B cell (primary cell): ENCODE data around the gene DUSP1. TPM values are rescaled to one million over a fixed set of nuclear protein-coding genes. Genes with fewer than 3 reads are reported as not detected.

Experiments
- ATAC-seq: fragments of 200-7000 bp; cut with Tn5 transposase; one replicate; pipeline ENCODE4 v1.10.0; 2021; ENCODE audit warnings: low read depth, mild to moderate bottlenecking, moderate number of reproducible peaks, moderate library complexity
- CTCF ChIA-PET: fragments of 350-600 bp; sonication (Branson Sonifier 250); formaldehyde crosslinking; loops from one replicate; lab custom pipeline; 2021; ENCODE audit warnings: antibody characterized with exemption, inconsistent platforms; lab: Charles Lee
- POLR2A ChIA-PET: fragments of 350-600 bp; sonication (Branson Sonifier 250); formaldehyde crosslinking; loops from one replicate; lab custom pipeline; 2021; ENCODE audit warnings: antibody characterized with exemption; lab: Charles Lee
- DNase-seq: peaks from one replicate; pipeline ENCODE4 v3.0.0; 2013
- H2AFZ ChIP-seq: 2 replicates; pipeline ENCODE4 v1.6.1; 2012; ENCODE audit warnings: mild to moderate bottlenecking, low read depth, low read length; ENCODE audit not compliant: insufficient read depth, poor library complexity, severe bottlenecking
- H3K27ac ChIP-seq, 2 donors: 1 replicate in 1 of 2; 2 replicates in 1 of 2; pipeline ENCODE4 v1.5.1; 2012 to 2013; ENCODE audit warnings: low read length in 2 of 2, mild to moderate bottlenecking in 2 of 2, moderate library complexity in 1 of 2
- H3K27me3 ChIP-seq, 4 experiments: fragments of 200-600 bp in 1 of 4; sonication (generic) in 1 of 4; replicated peaks in 1 of 4; 1 replicate in 2 of 4; 2 replicates in 2 of 4; pipeline versions ENCODE4 v1.6.1 to v1.7.0; 2013 to 2016; ENCODE audit warnings: low read length in 3 of 4, mild to moderate bottlenecking in 2 of 4, mixed read lengths in 1 of 4, moderate library complexity in 1 of 4; ENCODE audit not compliant: insufficient read depth in 4 of 4, control insufficient read depth in 3 of 4; ENCODE audit errors: control extremely low read depth in 1 of 4
- H3K36me3 ChIP-seq, 2 experiments: replicated peaks in 1 of 2; 1 replicate in 1 of 2; 2 replicates in 1 of 2; pipeline versions ENCODE4 v1.6.1 to v1.7.1; 2013; ENCODE audit warnings: low read length in 1 of 2; ENCODE audit not compliant: insufficient read depth in 2 of 2, control insufficient read depth in 1 of 2; ENCODE audit errors: control extremely low read depth in 1 of 2, extremely low read depth in 1 of 2
- H3K4me1 ChIP-seq, 2 donors: fragments of 200-600 bp in 1 of 2; sonication (generic) in 1 of 2; 1 replicate in 1 of 2; 2 replicates in 1 of 2; pipeline versions ENCODE4 v1.5.1 to v1.6.1; 2013 to 2017; ENCODE audit warnings: low read length in 2 of 2; ENCODE audit not compliant: control insufficient read depth in 2 of 2, insufficient read depth in 2 of 2
- H3K4me2 ChIP-seq: replicated peaks from 2 replicates; pipeline ENCODE3; 2012; ENCODE audit warnings: mild to moderate bottlenecking, low read depth, low read length; ENCODE audit not compliant: poor library complexity, severe bottlenecking
- H3K4me3 ChIP-seq, 5 experiments: fragments of 200-600 bp in 1 of 5; sonication (generic) in 1 of 5; 1 replicate in 3 of 5; 2 replicates in 2 of 5; pipeline versions ENCODE4 v1.5.1 to v1.7.0; 2011 to 2016; ENCODE audit warnings: low read length in 4 of 5, mild to moderate bottlenecking in 4 of 5, low read depth in 2 of 5, control low read depth in 1 of 5, moderate library complexity in 1 of 5; ENCODE audit not compliant: insufficient read depth in 1 of 5; ENCODE audit errors: control extremely low read depth in 1 of 5, extremely low read depth in 1 of 5
- H3K79me2 ChIP-seq: fragments of 200-600 bp; sonication (generic); one replicate; pipeline ENCODE4 v1.6.0; 2016; ENCODE audit warnings: low read length; ENCODE audit not compliant: control insufficient read depth, insufficient read depth
- H3K9ac ChIP-seq: fragments of 200-600 bp; sonication (generic); 2 replicates; pipeline ENCODE4 v1.6.1; 2017; ENCODE audit warnings: mild to moderate bottlenecking, low read length, moderate library complexity
- H3K9me3 ChIP-seq, 3 donors: one replicate each; pipeline versions ENCODE4 v1.6.1 to v1.7.1; 2013; ENCODE audit warnings: low read length in 2 of 3; ENCODE audit not compliant: control insufficient read depth in 2 of 3, insufficient read depth in 1 of 3; ENCODE audit errors: control extremely low read depth in 1 of 3
- H4K20me1 ChIP-seq: 2 replicates; pipeline ENCODE4 v1.6.0; 2012; ENCODE audit warnings: mild to moderate bottlenecking, low read length; ENCODE audit not compliant: insufficient read depth, control insufficient read depth, poor library complexity, severe bottlenecking
- H3K27ac Mint-ChIP-seq: one replicate; pipeline ENCODE4 v1.8.0; 2021; ENCODE audit warnings: mixed read lengths
- H3K27me3 Mint-ChIP-seq: one replicate; pipeline ENCODE4 v1.8.0; 2021; ENCODE audit warnings: mixed read lengths
- H3K4me1 Mint-ChIP-seq: one replicate; pipeline ENCODE4 v1.8.0; 2021; ENCODE audit warnings: mixed read lengths
- H3K4me3 Mint-ChIP-seq: one replicate; pipeline ENCODE4 v1.8.0; 2021; ENCODE audit warnings: mixed read lengths
- H3K9me3 Mint-ChIP-seq: one replicate; pipeline ENCODE4 v1.8.0; 2022; ENCODE audit warnings: mixed read lengths; ENCODE audit not compliant: insufficient read depth
- CTCF ChIP-seq: fragments of 200-600 bp; IDR thresholded peaks from one replicate; pipeline ENCODE4 v1.8.0; 2022; ENCODE audit warnings: antibody characterized with exemption, mild to moderate bottlenecking
- EZH2 ChIP-seq: IDR thresholded peaks from 2 replicates; pipeline ENCODE4 v1.6.1; 2012; ENCODE audit warnings: borderline replicate concordance, low read depth, mild to moderate bottlenecking, moderate library complexity, low read length; ENCODE audit not compliant: insufficient read depth, poor library complexity, severe bottlenecking
- WGBS: methylation state at CpG from one replicate; pipeline ENCODE4 v1.1.5; 2013; ENCODE audit warnings: missing lambda C conversion rate; ENCODE audit not compliant: insufficient coverage; 5-methylcytosine and 5-hydroxymethylcytosine counted together
- intact Hi-C: fragments of 100-400 bp; cut with micrococcal nuclease; formaldehyde crosslinking; loops from one replicate; pipeline ENCODE4 v1.10.0; 2022
- polyA plus RNA-seq: library from polyadenylated mRNA; depleted of rRNA; stranded (reverse); fragments of >200 nt; gene quantifications from 2 replicates; pipeline ENCODE4 v1.2.3, GENCODE V29; 2012
- total RNA-seq, 2 donors: library from RNA; stranded (reverse); fragments of 120-200 nt in 1 of 2; gene quantifications; 1 replicate in 1 of 2; 2 replicates in 1 of 2; pipeline versions ENCODE4 v1.2.3 to v1.2.4, GENCODE V29; 2013 to 2022

DUSP1 gene
- total and polyA plus RNA-seq, 2 donors (not counting 1 experiment from before 2014, with no cell fraction given), result 71.2 to 4,228 TPM

GRCh38 chr5:172797771-172798191 is 26.8 kb upstream of the DUSP1 start:
- DNase-seq (no peak), ATAC-seq (no peak)
- H3K27me3 ChIP-seq, result no peaks in the 10 kb centered on the region
- no peak overlapping the region for H3K4me3 ChIP-seq
- intact Hi-C loops, result no loop called here
- no peaks in the 10 kb centered on the region for H3K79me2 ChIP-seq
- no peak overlapping the region for H3K9ac ChIP-seq
- Mint-ChIP-seq H3K27me3 (no peaks in the 10 kb centered on the region), H3K4me1 (peaks cover 7% of the 10 kb centered on the region), H3K4me3 (no peak overlapping the region), H3K27ac (no peak overlapping the region), H3K9me3 (no peaks in the 10 kb centered on the region)
- H3K36me3 ChIP-seq, result no peaks in the 10 kb centered on the region
- CTCF ChIA-PET, result interaction anchor here (1.0 to 2.0 kb wide), 3 partner anchors 10 to 83 kb away, joined by 3 to 5 read pairs (median 4); no protein-coding TSS in a partner anchor
- H3K9me3 ChIP-seq, result peaks cover 0 to 11% (median 2%) of the 10 kb centered on the region in 3 donors
- POLR2A ChIA-PET, result no interaction called here
- TF ChIP-seq CTCF (no peak), EZH2 (no peak)
- H3K27ac ChIP-seq, result no peak overlapping the region
- 75% methylated on average over 5 of the region's 5 CpGs for WGBS
- H4K20me1 ChIP-seq, result no peaks in the 10 kb centered on the region
- no peak overlapping the region for H3K4me2 ChIP-seq
- H3K4me1 ChIP-seq, result peaks cover 0 to 10% of the 10 kb centered on the region in 2 donors
- no peak overlapping the region for H2AFZ ChIP-seq

DNA sequence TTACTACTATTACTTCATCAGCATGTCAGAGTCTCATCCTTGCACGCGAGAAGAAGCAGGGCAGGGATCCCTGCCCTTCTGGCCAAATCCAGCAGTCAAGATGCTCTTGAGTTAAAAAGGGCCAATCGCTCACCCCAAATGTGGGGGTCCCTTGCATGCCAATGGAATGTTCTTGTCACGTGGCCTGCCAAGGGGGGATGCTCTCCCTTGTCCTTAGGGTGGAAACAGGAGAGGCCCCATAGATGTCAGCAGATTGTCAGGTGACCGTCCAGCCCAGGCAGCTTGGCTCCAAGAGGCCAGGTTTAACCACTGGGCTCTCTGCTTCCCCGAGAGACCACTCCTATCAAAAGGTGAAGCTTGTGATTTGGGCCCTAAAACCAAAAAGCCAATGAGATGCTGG is 25.3 kb upstream of the DUSP1 start:
- ATAC-seq, result no peak
- ChIA-PET CTCF (no interaction called here), POLR2A (interaction anchor here (0.6 kb wide), 1 partner anchor 12 kb away, joined by 8 read pairs; no protein-coding TSS in a partner anchor)
- Histone ChIP-seq H2AFZ (no peak overlapping the region), H3K27me3 (no peaks in the 10 kb centered on the region), H4K20me1 (no peaks in the 10 kb centered on the region), H3K36me3 (no peaks in the 10 kb centered on the region), H3K4me3 (no peak overlapping the region), H3K9ac (no peak overlapping the region), H3K4me2 (no peak overlapping the region), H3K4me1 (peaks cover 0 to 10% of the 10 kb centered on the region in 2 donors), H3K27ac (no peak overlapping the region), H3K9me3 (peaks cover 0 to 18% (median 2%) of the 10 kb centered on the region in 3 donors), H3K79me2 (no peaks in the 10 kb centered on the region)
- DNase-seq, result no peak
- H3K4me1 Mint-ChIP-seq, result peaks cover 7% of the 10 kb centered on the region
- no peaks in the 10 kb centered on the region for H3K27me3 Mint-ChIP-seq
- H3K4me3 Mint-ChIP-seq, result no peak overlapping the region
- TF ChIP-seq CTCF (no peak), EZH2 (no peak)
- intact Hi-C loops, result no loop called here
- H3K9me3 Mint-ChIP-seq, result no peaks in the 10 kb centered on the region
- H3K27ac Mint-ChIP-seq, result no peak overlapping the region
- 96% methylated on average over 5 of the region's 6 CpGs for WGBS
